DMS53 treated with DMSO at 0.1 percent for 48 hours (cell line): Measurements from ENCODE around the gene CLDN1.
A peak's percentile ranks its signal among the peaks of the same experiment; 100 is the strongest.

ENCODE experiments used
- DNase-seq: peaks from one replicate; lab custom pipeline; 2025; ENCODE audit not compliant: unreplicated experiment; lab: John Stamatoyannopoulos, UW

CLDN1 gene

DNA sequence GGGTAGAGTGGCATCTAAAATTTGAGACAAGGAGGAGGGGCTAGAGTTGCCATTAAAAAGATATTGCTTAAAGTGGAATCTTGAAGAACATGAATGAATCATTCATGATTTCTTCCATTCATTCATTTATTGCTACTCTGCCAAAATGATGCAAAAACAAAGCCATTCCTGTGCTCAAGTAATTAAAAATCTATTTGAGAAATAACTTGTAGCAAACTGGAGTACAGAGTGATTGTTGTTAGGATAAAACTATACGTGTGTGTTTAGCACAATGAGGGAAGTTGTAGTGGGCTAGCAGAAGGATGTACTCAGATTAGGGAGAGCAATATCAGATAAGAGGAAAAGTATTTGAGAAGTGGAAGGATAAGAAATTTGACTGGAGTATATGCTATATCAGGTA, 11.7 kb upstream of the CLDN1 start:
- DNase-seq: no peak

DNA sequence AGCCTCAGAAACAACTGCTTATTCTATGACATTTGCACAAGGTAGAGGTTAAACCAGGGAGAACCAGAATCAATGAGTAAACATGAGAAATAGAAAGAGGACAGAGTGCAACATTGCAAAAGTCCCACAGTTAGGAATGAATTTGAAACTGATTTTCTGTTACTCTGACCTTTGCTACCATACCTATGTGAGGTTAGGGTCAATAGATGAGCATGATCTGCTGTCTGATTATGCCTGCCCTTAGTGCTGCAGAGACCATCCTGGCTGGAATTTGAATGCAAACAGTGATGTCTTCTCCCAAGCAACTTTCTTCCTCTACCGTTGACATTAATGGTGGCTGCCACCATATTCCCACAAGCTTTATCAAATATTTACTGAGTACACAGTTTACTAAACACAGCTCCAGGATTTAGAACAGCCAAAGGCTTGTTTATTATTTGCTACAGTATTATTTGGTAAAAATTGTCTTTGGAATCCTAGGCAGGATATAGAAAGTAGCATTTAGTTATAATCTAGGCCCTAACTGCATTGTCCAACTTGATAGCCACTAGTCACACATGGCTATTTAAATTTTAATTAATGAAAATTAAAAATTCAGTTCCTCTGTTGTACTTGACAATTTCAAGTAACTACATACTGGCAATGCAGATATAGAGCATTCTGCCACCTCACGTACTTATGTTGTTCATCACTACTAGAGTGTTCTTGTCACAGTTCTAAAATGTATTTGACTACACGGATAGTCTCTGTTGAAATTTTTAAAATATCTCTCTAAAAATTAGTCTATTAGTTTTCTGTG, 8.9 kb upstream of the CLDN1 start:
- DNase-seq: no peak

DNA sequence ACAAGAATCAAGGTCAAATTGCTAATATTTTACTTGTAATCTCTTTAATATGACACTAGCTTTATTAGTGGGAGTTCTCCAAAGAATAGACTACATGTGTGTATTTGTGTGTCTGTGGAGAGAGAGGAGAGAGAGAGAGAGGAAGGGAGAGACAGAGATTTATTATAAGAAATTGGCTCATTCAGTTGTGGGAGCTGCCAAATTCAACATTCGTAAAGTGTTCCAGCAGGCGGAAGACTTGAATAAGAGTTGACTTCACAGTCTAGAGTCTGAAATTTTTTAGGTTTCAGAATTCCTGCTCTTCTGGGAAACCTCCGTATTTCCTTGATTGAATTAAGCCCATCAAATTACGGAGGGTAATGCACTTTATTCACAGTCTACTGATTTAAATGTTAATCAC, 4.7 kb upstream of the CLDN1 start:
- no peak for DNase-seq

DNA sequence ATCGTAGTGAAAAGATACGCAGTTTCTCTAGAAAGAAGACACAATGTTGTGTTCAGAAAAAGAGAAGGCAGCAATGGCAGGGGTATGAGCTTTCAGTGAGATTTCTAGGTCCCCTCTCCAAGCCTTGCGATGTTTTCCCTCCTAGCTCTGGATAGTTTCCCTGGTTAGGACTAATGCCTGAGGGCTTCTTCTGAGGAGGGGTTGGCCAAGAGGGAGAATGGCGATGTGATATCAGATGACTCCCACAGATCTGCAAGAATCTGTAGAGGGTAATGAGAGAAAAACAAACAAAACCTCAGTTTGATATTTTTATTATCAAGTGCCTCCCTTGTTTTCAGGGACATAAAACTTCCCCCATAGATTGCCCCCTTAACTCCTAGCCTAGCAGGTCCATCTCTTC, 4.1 kb upstream of the CLDN1 start:
- DNase-seq: no peak

DNA sequence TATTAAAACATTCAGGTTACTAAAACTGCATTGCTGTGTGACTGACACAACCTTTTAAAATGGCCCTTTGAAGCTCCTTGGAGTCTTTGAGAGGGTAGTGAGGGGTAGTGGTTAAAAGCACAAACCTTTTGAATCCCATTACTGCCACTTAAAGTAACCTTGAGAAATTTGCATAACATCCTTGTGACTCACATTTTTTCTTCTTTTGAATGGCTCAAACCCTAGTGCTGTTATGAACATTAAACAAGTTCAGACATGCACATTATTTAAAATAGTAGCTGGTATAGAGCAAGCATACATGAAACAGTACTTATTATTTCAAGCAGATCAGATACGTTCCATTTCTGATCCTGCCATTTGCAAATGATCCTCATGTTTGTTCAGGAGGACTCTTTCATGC, 3.7 kb upstream of the CLDN1 start:
- no peak for DNase-seq

DNA sequence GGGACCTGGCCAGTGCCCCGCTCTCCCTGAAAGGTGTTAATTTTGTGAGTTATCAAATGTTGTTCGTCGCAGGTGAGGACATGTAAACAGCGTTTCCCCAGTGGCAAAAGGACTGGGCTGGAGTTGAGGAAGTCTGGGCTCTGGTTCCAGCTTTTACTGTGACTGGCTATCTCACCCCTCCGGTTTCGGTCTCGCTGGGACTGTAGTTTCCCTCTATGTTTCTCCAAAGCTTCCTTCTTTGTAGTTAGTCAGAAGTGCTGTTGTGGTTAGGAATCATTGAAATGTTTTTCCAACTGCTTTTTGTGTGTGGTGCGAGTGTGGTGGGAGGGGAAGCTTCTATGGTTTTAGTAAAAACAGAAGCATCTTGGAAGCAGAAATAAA, 990 bp upstream of the CLDN1 start:
- no peak for DNase-seq

DNA sequence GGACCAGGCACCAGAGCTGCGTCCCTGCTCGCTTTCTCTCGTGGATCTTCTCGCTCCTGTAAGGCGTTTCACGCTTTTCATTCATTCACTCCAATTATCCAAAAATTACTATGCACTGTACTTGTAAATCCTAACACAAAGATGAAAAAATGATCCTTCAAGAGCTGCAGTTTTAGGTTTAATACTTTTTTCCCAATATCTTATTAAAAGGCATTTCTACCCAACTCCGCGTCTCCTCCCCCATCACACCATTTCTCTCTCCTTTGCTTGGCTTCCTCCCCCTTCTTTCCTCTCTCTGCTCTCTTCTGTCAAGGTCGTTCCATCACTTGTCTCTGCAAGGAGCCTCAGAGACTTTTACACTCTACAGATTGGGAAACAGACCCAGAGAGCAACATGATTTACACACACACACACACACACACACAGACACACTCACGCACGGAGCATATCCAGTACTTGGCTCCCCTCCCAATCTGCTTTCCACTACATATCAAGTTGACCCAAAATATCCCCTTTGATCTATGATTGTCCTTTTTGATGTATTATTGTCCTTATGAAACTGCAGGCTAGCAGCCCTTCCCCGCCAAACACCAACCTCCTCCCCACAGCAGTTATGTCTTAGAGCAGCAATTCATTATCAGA, 479 bp upstream of the CLDN1 start:
- DNase-seq: no peak

DNA sequence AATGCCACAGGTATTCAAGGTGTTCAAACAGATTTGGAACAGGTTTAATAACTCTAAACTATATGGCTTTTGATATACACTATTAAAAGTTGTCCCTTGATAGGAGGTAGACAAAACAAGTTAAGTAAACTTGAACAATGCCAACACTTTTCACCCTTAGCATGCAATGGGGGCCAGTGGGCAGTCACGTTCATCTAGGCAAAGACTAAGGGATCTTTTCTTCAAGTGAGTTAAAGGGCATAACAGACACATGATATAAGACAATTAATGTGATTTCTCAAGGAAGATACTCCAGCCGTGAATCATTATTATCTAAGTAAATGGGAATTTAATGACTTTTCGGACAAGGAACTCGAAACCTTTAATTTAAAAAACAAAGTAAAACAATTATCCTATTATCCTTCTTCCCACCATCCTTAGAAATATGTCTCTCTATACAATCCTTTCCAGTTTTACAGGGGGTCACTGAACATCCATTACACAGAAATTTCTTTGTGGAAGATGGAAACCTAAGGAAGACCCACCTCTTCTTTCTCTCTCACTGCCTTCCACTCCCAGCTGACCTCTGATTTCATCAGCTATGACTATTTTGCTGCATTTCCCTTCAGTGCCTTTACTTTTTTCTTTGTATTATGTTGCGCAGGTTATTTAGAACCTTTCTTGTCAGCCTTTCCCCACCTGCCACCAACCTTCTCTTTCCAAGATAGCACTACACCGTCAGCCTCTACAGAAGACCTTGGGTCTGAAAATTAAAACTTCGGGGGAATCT, 1.5 kb downstream of the CLDN1 start:
- DNase-seq: no peak

DNA sequence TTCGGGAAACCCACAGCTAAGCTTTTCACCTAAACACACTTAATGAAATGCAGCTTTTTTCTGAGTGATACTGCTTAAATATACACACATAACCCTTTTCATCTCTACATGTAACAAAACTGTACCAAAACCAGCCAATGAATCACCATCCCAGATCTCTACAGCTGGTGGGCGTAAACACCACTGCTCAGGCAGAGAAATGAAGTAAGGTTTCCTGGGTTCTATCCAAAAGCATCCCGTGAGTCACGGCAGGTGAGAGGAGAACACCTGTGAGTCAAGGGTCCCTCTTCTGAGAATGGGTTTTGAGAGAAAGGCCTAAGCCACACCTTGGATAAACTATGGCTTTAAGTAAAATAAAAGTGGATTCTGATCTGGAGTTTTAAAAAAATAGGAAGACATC, 2.6 kb downstream of the CLDN1 start:
- DNase-seq: peak; percentile 54

DNA sequence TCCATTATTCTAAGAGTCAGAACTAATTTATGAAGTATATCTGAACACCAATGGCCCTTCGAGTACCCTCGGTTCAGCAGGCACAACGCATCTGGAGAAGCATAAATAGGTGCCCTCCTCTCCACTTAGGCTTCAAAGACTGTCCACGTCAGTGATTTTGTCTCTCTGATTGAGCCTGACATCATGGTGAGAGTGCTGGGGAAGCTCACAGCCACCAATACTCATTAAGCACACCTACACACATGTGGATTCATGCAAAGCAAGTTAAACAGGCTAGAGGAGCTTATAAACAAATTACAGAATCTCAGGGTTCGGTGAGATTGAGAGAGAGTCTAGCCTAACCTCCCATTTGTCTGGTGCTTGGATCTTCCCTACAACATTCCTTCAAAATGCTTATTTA, 3.6 kb downstream of the CLDN1 start:
- DNase-seq: peak; percentile 17

DNA sequence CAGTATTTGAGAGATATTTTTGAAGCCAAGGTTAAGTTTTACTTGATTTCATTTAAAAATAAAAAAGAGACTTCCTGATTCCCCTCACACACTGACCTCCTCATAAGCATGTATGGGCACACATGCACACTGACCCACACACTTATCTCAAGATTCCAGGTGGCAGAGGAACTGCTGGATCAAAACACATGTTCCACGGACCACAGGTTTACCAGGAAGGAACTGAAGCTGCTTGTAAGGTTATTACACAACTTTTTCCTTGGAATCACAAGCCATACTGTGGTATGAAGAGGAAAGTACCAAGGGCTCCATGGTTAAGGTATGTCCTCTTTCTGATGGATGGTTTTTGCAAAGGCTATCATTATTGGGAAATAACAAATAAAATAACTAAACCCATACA, 7.5 kb downstream of the CLDN1 start:
- DNase-seq: no peak

DNA sequence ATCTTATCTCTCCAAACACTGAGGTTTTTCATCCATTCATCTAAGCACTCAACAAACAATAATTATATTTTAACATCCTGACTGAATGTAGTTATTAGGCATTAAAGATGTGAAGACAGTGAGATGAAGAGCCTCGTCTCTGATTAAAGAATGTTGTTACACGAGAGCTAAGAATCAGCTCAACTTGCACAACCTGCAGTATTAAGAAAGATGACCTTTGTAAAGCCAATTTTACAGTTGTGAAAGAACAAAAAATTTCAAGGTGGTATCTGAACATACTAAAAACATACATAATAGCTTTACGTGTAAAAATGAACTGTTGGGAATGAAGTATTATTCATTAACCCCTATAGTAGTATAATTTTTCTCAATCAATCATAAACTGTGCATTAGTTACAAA, 12.8 kb downstream of the CLDN1 start:
- no peak for DNase-seq

DNA sequence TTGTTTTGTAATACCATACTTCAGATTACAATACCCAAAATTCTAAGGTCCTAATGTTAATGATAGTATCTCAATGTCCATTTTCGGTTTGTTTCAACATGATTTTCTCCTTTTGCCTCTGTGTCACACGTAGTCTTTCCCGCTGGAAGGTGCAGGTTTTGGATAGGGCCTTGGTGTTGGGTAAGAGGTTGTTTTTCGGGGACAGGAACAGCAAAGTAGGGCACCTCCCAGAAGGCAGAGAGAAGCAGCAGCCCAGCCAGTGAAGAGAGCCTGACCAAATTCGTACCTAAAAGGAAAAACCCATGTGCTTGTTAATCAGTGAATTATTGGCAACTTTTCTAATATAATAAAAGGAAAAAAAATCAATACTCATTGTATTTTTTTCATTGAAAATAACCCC, 14.1 kb downstream of the CLDN1 start:
- no peak for DNase-seq

DNA sequence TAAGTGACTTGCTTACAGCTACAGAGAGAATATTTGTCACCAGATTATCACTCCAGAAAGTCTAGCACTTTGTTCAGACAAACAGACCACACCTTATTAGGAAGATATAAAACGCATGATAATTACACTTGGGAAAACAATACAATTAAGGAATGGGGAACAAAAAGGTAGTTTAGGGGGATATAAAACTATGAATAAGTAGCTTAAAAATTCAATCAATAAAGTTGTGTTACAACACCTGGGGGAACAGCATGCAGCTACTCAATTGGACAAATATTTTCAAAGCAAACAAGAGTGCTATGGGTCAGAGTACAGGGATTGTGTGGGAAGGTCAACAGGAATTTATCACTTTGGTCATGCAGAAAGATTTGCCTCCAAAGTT, 15.1 kb downstream of the CLDN1 start:
- DNase-seq: peak; percentile 21

DNA sequence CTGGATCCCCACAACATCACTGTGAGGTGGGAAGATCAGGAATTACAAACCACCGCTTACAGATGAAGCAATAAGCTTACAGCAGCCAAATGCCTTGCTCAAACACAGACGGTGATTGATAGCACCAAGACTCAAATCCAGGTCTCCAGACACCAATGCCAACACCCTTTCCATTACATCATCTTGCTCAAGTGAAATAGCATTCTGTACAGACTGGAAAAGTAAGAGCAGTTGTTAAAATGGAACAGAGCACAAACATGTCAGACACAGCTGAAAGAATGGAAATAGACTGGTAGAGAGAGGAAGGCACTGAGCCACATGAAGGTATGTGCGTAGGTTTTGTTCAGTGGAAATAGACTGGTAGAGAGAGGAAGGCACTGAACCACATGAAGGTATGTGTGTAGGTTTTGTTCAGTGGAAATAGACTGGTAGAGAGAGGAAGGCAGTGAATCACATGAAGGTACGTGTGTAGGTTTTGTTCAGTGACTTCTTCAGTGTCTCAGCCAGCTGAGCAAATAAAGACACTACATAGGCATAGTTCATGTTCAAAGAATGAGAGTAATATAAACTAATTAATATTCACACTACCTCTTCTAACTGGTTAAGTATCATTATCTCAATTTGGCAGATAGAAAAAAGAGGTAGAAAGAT, 15.6 kb downstream of the CLDN1 start:
- peak; percentile 74 for DNase-seq

DNA sequence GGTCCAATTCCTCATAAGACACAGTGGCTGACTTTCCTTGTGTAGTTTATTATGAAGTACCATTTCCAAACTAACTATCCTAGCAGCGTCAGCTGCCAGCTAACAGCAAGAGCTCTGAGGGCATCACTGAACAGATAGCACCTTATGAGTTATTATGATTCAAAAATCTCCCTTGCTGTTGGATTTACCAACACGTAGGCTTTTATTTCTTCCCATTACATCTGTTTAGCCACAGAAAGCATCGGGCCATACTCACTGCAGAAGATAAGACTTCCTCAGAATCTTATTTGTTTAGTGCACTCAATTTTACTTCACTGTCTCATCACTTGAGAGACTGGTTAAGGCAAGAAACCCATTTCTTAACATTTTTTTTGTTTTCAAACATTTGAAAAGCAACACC, 16.2 kb downstream of the CLDN1 start:
- no peak for DNase-seq

DNA sequence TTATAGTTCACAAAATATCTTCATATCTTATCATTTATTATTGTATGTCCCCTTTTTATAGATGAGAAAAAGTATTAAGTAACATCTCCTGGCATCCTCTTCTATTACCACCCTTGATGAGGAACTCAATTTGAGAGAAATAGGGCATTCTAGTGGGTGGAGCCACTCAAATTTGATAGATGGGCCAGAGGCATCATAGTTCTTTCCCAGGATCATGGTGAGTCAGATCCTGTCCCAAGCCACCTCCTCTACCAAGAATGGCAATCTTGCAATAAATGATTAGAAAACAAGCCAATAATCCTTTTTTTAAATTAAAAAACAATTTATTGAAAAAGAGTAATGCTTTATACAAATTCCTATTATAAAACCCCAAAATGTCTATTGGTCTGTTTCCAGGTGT, 16.8 kb downstream of the CLDN1 start:
- no peak for DNase-seq

DNA sequence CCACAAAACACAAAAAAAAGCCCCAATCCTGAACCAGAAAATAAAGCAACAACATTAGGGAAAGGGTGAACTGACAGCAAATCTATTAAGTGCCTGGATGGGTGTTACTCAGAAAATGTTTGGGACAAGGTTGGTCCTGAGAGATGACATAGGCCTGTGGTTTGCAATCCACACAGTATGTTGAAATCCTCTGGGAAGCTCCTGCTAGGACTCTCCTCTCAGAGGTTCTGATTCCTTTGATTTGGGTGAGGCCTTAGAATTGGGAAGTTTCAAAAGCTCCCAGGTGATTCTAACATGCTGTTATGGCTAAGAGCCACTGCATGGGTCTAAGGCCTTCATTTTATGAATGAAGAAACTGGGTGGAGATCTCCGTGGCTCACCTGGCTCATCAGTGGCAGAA, 18.4 kb downstream of the CLDN1 start:
- DNase-seq: no peak

DNA sequence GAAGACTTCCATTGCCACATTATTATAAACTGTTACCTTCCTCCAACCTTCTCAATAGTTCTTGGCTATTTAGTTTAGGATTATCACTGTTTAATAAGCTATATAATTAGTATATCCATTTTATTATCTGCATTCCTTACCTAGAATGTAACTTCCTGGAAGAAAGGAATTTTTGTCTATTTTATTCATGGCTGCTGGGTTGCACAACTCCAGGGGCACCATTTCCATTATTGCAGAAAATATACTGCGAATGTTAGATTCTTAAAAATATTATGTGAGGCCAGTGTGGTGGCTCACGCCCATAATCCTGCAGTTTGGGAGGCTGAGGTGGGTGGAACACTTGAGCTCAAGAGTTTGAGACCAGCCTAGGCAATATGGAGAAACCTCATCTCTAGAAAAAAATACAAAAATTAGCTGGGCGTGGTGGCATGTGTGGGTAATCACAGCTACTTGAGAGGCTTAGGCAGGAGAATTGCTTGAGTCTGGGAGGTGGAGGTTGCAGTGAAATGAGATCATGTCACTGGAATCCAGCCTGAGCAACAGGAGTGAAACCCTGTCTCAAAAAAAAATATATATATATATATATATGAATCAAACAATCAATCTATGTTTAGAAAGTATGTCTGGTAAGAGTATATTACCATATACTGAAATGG, 19.9 kb downstream of the CLDN1 start:
- no peak for DNase-seq

DNA sequence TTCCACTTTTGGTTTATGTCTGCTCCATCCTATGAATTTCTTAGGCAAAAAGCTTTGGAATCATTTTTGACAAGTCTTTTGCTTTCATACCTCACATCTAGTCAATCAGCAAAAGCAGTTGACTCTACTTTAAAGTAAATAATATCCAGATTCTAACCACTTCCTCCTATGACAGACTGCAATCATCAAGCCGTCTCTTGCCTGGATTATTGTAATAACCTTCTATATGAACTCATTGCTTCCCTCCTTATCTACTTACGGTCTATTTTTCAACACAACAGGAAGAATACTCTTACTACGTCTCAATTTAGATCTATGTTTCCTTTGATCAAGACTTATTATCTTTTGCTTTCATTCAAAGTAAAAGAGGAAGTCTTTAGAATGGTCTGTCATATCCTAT, 20.7 kb downstream of the CLDN1 start:
- DNase-seq: no peak

DNA sequence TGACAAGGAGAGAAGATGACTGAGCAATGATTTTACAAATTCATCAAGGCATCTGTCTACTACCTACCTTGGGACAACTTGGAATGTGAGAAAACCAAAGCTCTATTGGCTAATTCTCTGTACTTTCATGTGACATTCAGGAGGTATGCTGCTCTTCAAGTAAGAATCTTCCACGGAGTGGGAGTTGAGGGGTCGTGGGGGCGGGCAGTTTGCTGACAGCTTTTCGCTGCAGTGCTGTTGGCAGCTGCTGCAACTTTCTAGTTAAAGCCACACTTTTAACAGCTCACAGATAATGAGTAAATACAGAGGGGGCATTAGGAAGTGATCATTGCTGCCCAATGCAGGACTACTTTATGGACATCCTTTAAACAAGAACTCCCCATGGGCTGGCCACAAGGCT, 22.3 kb downstream of the CLDN1 start:
- no peak for DNase-seq
